GM19438 (cell line): ENCODE data around the gene ERC2.

Source experiments
- ATAC-seq: cut with Tn5 transposase; IDR thresholded peaks from one replicate; pipeline ENCODE4 v1.9.1; 2021; ENCODE audit warnings: low read depth; ENCODE audit not compliant: unreplicated experiment

Gene ERC2

GRCh38 chr3:56133423-56133822, 334.8 kb downstream of the ERC2 start:
- no peak for ATAC-seq

- ATAC-seq: no peak
Measured at GRCh38 chr3:56132762-56133161, 335.5 kb downstream of the ERC2 start.

- no peak for ATAC-seq
Measured at GRCh38 chr3:56131974-56132590, 336.2 kb downstream of the ERC2 start.

GRCh38 chr3:56130036-56130435, 338.2 kb downstream of the ERC2 start:
- ATAC-seq: no peak

GRCh38 chr3:56126632-56127031, 341.6 kb downstream of the ERC2 start:
- no peak for ATAC-seq

GRCh38 chr3:56125358-56126005, 342.8 kb downstream of the ERC2 start:
- ATAC-seq: no peak

- ATAC-seq: no peak
Measured at GRCh38 chr3:56124546-56124945, 343.7 kb downstream of the ERC2 start.

GRCh38 chr3:56123487-56123886, 344.8 kb downstream of the ERC2 start:
- no peak for ATAC-seq

- no peak for ATAC-seq
Measured at GRCh38 chr3:56122911-56123310, 345.4 kb downstream of the ERC2 start.

- ATAC-seq: no peak
Measured at GRCh38 chr3:56121716-56122115, 346.6 kb downstream of the ERC2 start.

GRCh38 chr3:56119575-56120349, 348.5 kb downstream of the ERC2 start:
- ATAC-seq: no peak

GRCh38 chr3:56118968-56119367, 349.3 kb downstream of the ERC2 start:
- no peak for ATAC-seq

- ATAC-seq: no peak
Measured at GRCh38 chr3:56115698-56116097, 352.6 kb downstream of the ERC2 start.

GRCh38 chr3:56115199-56115598, 353.1 kb downstream of the ERC2 start:
- no peak for ATAC-seq

GRCh38 chr3:56113908-56114307, 354.4 kb downstream of the ERC2 start:
- no peak for ATAC-seq

GRCh38 chr3:56113231-56113630, 355.0 kb downstream of the ERC2 start:
- ATAC-seq: no peak

- ATAC-seq: no peak
Measured at GRCh38 chr3:56111606-56112304, 356.5 kb downstream of the ERC2 start.

GRCh38 chr3:56110886-56111285, 357.4 kb downstream of the ERC2 start:
- no peak for ATAC-seq

- ATAC-seq: no peak
Measured at GRCh38 chr3:56107157-56107556, 361.1 kb downstream of the ERC2 start.

- no peak for ATAC-seq
Measured at GRCh38 chr3:56102032-56102431, 366.2 kb downstream of the ERC2 start.

- no peak for ATAC-seq
Measured at GRCh38 chr3:56101576-56101975, 366.7 kb downstream of the ERC2 start.
